ELR (cell line): ENCODE data around the gene LAMTOR4.
"Not testable (repeated sequence)": the region's sequence is repeated elsewhere in the genome, so short reads cannot be mapped to it uniquely, and the experiment has no call there.

Source experiments
- DNase-seq: peaks from one replicate; pipeline ENCODE4 v3.0.0-alpha.2; 2015; ENCODE audit warnings: low read depth

LAMTOR4 gene

GRCh38 chr7:100171087-100171681, 22.5 kb downstream of the LAMTOR4 start:
- no peak for DNase-seq

- DNase-seq = no peak
Measured at GRCh38 chr7:100171840-100172239, 23.1 kb downstream of the LAMTOR4 start.

GRCh38 chr7:100173806-100174495, 25.2 kb downstream of the LAMTOR4 start:
- no peak for DNase-seq

- no peak for DNase-seq
Measured at GRCh38 chr7:100174582-100174981, 25.9 kb downstream of the LAMTOR4 start.

- no peak for DNase-seq
Measured at GRCh38 chr7:100175296-100175935, 26.7 kb downstream of the LAMTOR4 start.

GRCh38 chr7:100176096-100177044, 27.7 kb downstream of the LAMTOR4 start:
- no peak for DNase-seq

GRCh38 chr7:100177045-100178001, 28.6 kb downstream of the LAMTOR4 start, which contains the start of the genes GPC2 and STAG3:
GPC2 (minus strand) TSS chr7:100177381; CDS start chr7:100177199, 182 bp downstream.
STAG3 (plus strand) TSS chr7:100177918; CDS start chr7:100180557, 2,639 bp downstream.
- DNase-seq = peak; percentile 94

GRCh38 chr7:100180084-100180483, 31.4 kb downstream of the LAMTOR4 start:
- not testable (repeated sequence) for DNase-seq

- not testable (repeated sequence) for DNase-seq
Measured at GRCh38 chr7:100182616-100183015, 33.9 kb downstream of the LAMTOR4 start.

GRCh38 chr7:100183090-100183489, 34.4 kb downstream of the LAMTOR4 start:
- not testable (repeated sequence) for DNase-seq

GRCh38 chr7:100185726-100186125, 37.0 kb downstream of the LAMTOR4 start:
- no peak for DNase-seq

- no peak for DNase-seq
Measured at GRCh38 chr7:100189061-100189460, 40.3 kb downstream of the LAMTOR4 start.

- DNase-seq = peak; percentile 63
Measured at GRCh38 chr7:100190048-100190711, 41.5 kb downstream of the LAMTOR4 start.

- DNase-seq = no peak
Measured at GRCh38 chr7:100191775-100192174, 43.1 kb downstream of the LAMTOR4 start.

GRCh38 chr7:100192281-100192862, 43.7 kb downstream of the LAMTOR4 start:
- DNase-seq = not testable (repeated sequence)

GRCh38 chr7:100192969-100193368, 44.3 kb downstream of the LAMTOR4 start:
- DNase-seq = no peak

- DNase-seq = no peak
Measured at GRCh38 chr7:100195222-100195621, 46.5 kb downstream of the LAMTOR4 start.

- not testable (repeated sequence) for DNase-seq
Measured at GRCh38 chr7:100195901-100196322, 47.2 kb downstream of the LAMTOR4 start.

- DNase-seq = no peak
Measured at GRCh38 chr7:100198266-100198665, 49.5 kb downstream of the LAMTOR4 start.

GRCh38 chr7:100200693-100201092, 52.0 kb downstream of the LAMTOR4 start:
- no peak for DNase-seq
